SK-N-SH (cell line): ENCODE measurements around the gene C22orf42. TPM values are rescaled to one million over a fixed set of nuclear protein-coding genes. Genes with fewer than 3 reads are reported as not detected.

Experiments used
- CTCF ChIA-PET: fragments of 300-600, 350-600 bp; formaldehyde crosslinking; extraction: SDS; loops from one replicate; lab custom pipeline; 2021; lab: Yijun Ruan, JAX
- POLR2A ChIA-PET: fragments of 350-600 bp; sonication (Branson Sonifier 250); formaldehyde crosslinking; extraction: SDS; loops from one replicate; lab custom pipeline; 2020; ENCODE audit warnings: antibody characterized with exemption, inconsistent platforms; lab: Yijun Ruan, JAX
- DNase-seq: peaks from one replicate; pipeline ENCODE4 v3.0.0; 2012
- H2AFZ ChIP-seq: fragments of 200-600 bp; sonication (generic); 2 replicates; pipeline ENCODE4 v1.8.1; 2016; ENCODE audit warnings: antibody characterized with exemption, mild to moderate bottlenecking, low read depth
- H3F3A ChIP-seq: fragments of 200-600 bp; sonication (generic); replicated peaks from 2 replicates; pipeline ENCODE3; 2016; ENCODE audit warnings: antibody characterized with exemption, mild to moderate bottlenecking; ENCODE audit not compliant: insufficient read depth
- H3K27ac ChIP-seq, 2 experiments: fragments of 200-500 bp in 1 of 2; fragments of 200-600 bp in 1 of 2; sonication (Bioruptor generic) in 1 of 2; sonication (generic), shearing (Covaris generic) in 1 of 2; 2 replicates each; pipeline versions ENCODE4 v1.5.1 to v1.6.1; 2014 to 2016; ENCODE audit warnings: low read depth in 2 of 2, inconsistent platforms in 1 of 2, low read length in 1 of 2, mild to moderate bottlenecking in 1 of 2, mixed read lengths in 1 of 2
- H3K27me3 ChIP-seq: fragments of 200-600 bp; sonication (generic), shearing (Covaris generic); 2 replicates; pipeline ENCODE4 v1.6.1; 2016; ENCODE audit warnings: mixed run types; ENCODE audit not compliant: insufficient read depth
- H3K36me3 ChIP-seq, 2 experiments: fragments of 200-500 bp in 1 of 2; fragments of 200-600 bp in 1 of 2; sonication (Bioruptor generic) in 1 of 2; sonication (generic) in 1 of 2; replicated peaks in 1 of 2; 2 replicates each; pipeline versions ENCODE3 to v1.5.1; 2014 to 2016; ENCODE audit warnings: low read length in 1 of 2, mild to moderate bottlenecking in 1 of 2; ENCODE audit not compliant: insufficient read depth in 2 of 2, control insufficient read depth in 1 of 2
- H3K4me1 ChIP-seq, 2 experiments: fragments of 200-500 bp in 1 of 2; fragments of 200-600 bp in 1 of 2; sonication (Bioruptor generic) in 1 of 2; sonication (generic), shearing (Covaris generic) in 1 of 2; 2 replicates each; pipeline versions ENCODE4 v1.5.1 to v1.6.1; 2014 to 2016; ENCODE audit warnings: low read depth in 1 of 2, low read length in 1 of 2, mixed run types in 1 of 2; ENCODE audit not compliant: insufficient read depth in 2 of 2, control insufficient read depth in 1 of 2
- H3K4me2 ChIP-seq: fragments of 200-600 bp; sonication (generic), shearing (Covaris generic); 2 replicates; pipeline ENCODE4 v1.6.1; 2017; ENCODE audit warnings: mixed run types
- H3K4me3 ChIP-seq, 2 experiments: fragments of 200-500 bp in 1 of 2; fragments of 200-600 bp in 1 of 2; sonication (Bioruptor generic) in 1 of 2; sonication (generic), shearing (Covaris generic) in 1 of 2; 2 replicates each; pipeline versions ENCODE4 v1.5.1 to v1.8.1; 2014 to 2016; ENCODE audit warnings: low read depth in 2 of 2, inconsistent platforms in 1 of 2, low read length in 1 of 2, mild to moderate bottlenecking in 1 of 2, mixed read lengths in 1 of 2, moderate library complexity in 1 of 2
- H3K79me2 ChIP-seq: fragments of 200-600 bp; sonication (generic); 2 replicates; pipeline ENCODE4 v1.8.1; 2017; ENCODE audit warnings: mild to moderate bottlenecking; ENCODE audit not compliant: insufficient read depth
- H3K9ac ChIP-seq: fragments of 200-600 bp; sonication (generic); 2 replicates; pipeline ENCODE4 v1.6.1; 2017; ENCODE audit warnings: mixed run types
- H3K9me2 ChIP-seq: fragments of 200-600 bp; sonication (generic); 2 replicates; pipeline ENCODE4 v1.6.1; 2017; ENCODE audit warnings: mixed run types
- H3K9me3 ChIP-seq: fragments of 200-600 bp; sonication (generic); 2 replicates; pipeline ENCODE4 v1.6.1; 2017; ENCODE audit warnings: mixed run types, mild to moderate bottlenecking, moderate library complexity
- H4K20me1 ChIP-seq: fragments of 200-600 bp; sonication (generic); 2 replicates; pipeline ENCODE4 v1.6.1; 2017; ENCODE audit warnings: mild to moderate bottlenecking, mixed run types; ENCODE audit not compliant: insufficient read depth
- CTCF ChIP-seq: fragments of 200-600 bp; sonication (generic); IDR thresholded peaks from 2 replicates; pipeline ENCODE4 v1.6.1; 2017; ENCODE audit warnings: antibody characterized with exemption, mild to moderate bottlenecking, moderate library complexity
- ELF1 ChIP-seq: IDR thresholded peaks from 2 replicates; pipeline ENCODE4 v1.4.0; 2012
- EP300 ChIP-seq, 2 experiments: IDR thresholded peaks; 2 replicates each; pipeline versions ENCODE4 v1.4.0 to v1.6.1; 2012; ENCODE audit warnings: borderline replicate concordance in 1 of 2, low read depth in 1 of 2, low read length in 1 of 2
- EZH2phosphoT487 ChIP-seq: fragments of 200-600 bp; sonication (generic); IDR thresholded peaks from 2 replicates; pipeline ENCODE4 v1.6.1; 2017; ENCODE audit warnings: low read depth, mixed run types, mild to moderate bottlenecking, antibody characterized with exemption, moderate library complexity, borderline replicate concordance
- FOXJ3 ChIP-seq: sonication (generic); formaldehyde crosslinking; IDR thresholded peaks from 2 replicates; pipeline ENCODE4 v1.5.1; 2020; ENCODE audit warnings: mild to moderate bottlenecking, missing genetic modification reagents
- IRF3 ChIP-seq: fragments of 150-350 bp; IDR thresholded peaks from 2 replicates; pipeline ENCODE4 v1.6.1; 2016; ENCODE audit warnings: mild to moderate bottlenecking, low read depth, low read length
- MAX ChIP-seq: IDR thresholded peaks from 2 replicates; pipeline ENCODE4 v1.4.0; 2012; ENCODE audit warnings: low read depth
- MXI1 ChIP-seq: IDR thresholded peaks from 2 replicates; pipeline ENCODE4 v1.6.1; 2012; ENCODE audit warnings: mild to moderate bottlenecking, low read depth, low read length, improper control_type of control experiment
- NRF1 ChIP-seq: IDR thresholded peaks from 2 replicates; pipeline ENCODE4 v1.6.1; 2012; ENCODE audit warnings: low read depth, mild to moderate bottlenecking, low read length
- PBX3 ChIP-seq: IDR thresholded peaks from 2 replicates; pipeline ENCODE4; 2012
- POLR2AphosphoS5 ChIP-seq: IDR thresholded peaks from 2 replicates; pipeline ENCODE4 v1.6.1; 2012; ENCODE audit warnings: low read depth, low read length
- RAD21 ChIP-seq: IDR thresholded peaks from 2 replicates; pipeline ENCODE4 v1.6.1; 2012; ENCODE audit warnings: mild to moderate bottlenecking, low read length
- REST ChIP-seq: IDR thresholded peaks from 2 replicates; pipeline ENCODE4 v1.6.1; 2012; ENCODE audit warnings: mild to moderate bottlenecking, low read depth, low read length, moderate library complexity
- RXRA ChIP-seq: IDR thresholded peaks from 2 replicates; pipeline ENCODE4 v1.4.0; 2012; ENCODE audit warnings: low read depth, mild to moderate bottlenecking, borderline replicate concordance
- SIN3A ChIP-seq: IDR thresholded peaks from 2 replicates; pipeline ENCODE4 v1.6.1; 2012; ENCODE audit warnings: low read depth, mild to moderate bottlenecking, low read length, moderate library complexity, borderline replicate concordance
- SMC3 ChIP-seq: IDR thresholded peaks from 2 replicates; pipeline ENCODE4 v1.6.1; 2012; ENCODE audit warnings: low read depth, low read length, improper control_type of control experiment
- TAF1 ChIP-seq: IDR thresholded peaks from 2 replicates; pipeline ENCODE4 v1.6.1; 2012; ENCODE audit warnings: low read depth, mild to moderate bottlenecking, low read length, moderate library complexity, borderline replicate concordance
- TCF12 ChIP-seq: IDR thresholded peaks from 2 replicates; pipeline ENCODE4 v1.4.0; 2012
- TEAD4 ChIP-seq: IDR thresholded peaks from 2 replicates; pipeline ENCODE4 v1.4.0; 2012; ENCODE audit warnings: mild to moderate bottlenecking, borderline replicate concordance; ENCODE audit not compliant: insufficient read depth
- YY1 ChIP-seq: IDR thresholded peaks from 2 replicates; pipeline ENCODE4 v1.4.0; 2012; ENCODE audit warnings: low read depth, mild to moderate bottlenecking
- ZBTB33 ChIP-seq: IDR thresholded peaks from 2 replicates; pipeline ENCODE4 v1.4.0; 2012; ENCODE audit warnings: low read depth, borderline replicate concordance
- WGBS: methylation state at CpG from one replicate; pipeline ENCODE4 v1.1.6; 2017; ENCODE audit warnings: low lambda C conversion rate; 5-methylcytosine and 5-hydroxymethylcytosine counted together
- polyA plus RNA-seq, 3 experiments: library from polyadenylated mRNA; depleted of rRNA; stranded (reverse); fragments of >200 nt; gene quantifications; 2 replicates each; pipeline ENCODE4 v1.2.3, GENCODE V29; 2012

C22orf42 gene
- polyA plus RNA-seq, 1 of the 3 experiments (the other 2 are of a cell fraction): not detected

GRCh38 chr22:32206774-32207758 lies 48.0 kb upstream of the C22orf42 start:
- no peak overlapping the region for H3K27ac ChIP-seq
- CTCF ChIA-PET: interaction anchor here (1.4 to 2.6 kb wide), 2 partner anchors 32 to 34 kb away, joined by 3 to 6 read pairs; no protein-coding TSS in a partner anchor
- no peak for TF ChIP-seq ELF1
- no peak for TF ChIP-seq EZH2phosphoT487
- TF ChIP-seq MXI1: no peak
- TF ChIP-seq POLR2AphosphoS5: no peak
- no peak for TF ChIP-seq RXRA
- no peak for TF ChIP-seq EP300 (IDR thresholded peaks at IDR 0.05; ENCODE audit: borderline replicate concordance in 1 of 2, low read depth in 1 of 2, low read length in 1 of 2)
- no peak for TF ChIP-seq SIN3A
- no peak for TF ChIP-seq REST
- no peak for TF ChIP-seq FOXJ3 (CRISPR knock-in tag)
- no peak for TF ChIP-seq PBX3
- no peak for TF ChIP-seq NRF1
- TF ChIP-seq SMC3: peak; percentile 31
- no peak for TF ChIP-seq IRF3
- no peak for TF ChIP-seq TCF12
- no peak for TF ChIP-seq ZBTB33
- TF ChIP-seq TEAD4: no peak
- TF ChIP-seq YY1: no peak
- TF ChIP-seq RAD21: peak; percentile 38; the same call in 1 of the 2 replicates
- no peak for TF ChIP-seq MAX
- TF ChIP-seq TAF1: no peak
- TF ChIP-seq CTCF: peak; percentile 52
- TF ChIP-seq, all 33 proteins: peak for 3
- no peak overlapping the region for H3K9ac ChIP-seq
- no peaks in the 10 kb centered on the region for H3K79me2 ChIP-seq
- H3F3A ChIP-seq: peaks cover 4% of the 10 kb centered on the region
- no peak overlapping the region for H3K4me3 ChIP-seq
- H3K9me2 ChIP-seq: no peaks in the 10 kb centered on the region
- peaks cover 18% of the 10 kb centered on the region; the same call in 1 of the 2 replicates for H3K27me3 ChIP-seq
- H3K4me1 ChIP-seq: peaks cover 0 to 38% of the 10 kb centered on the region in 2 experiments; a peak in 1 of 4 replicates
- no peaks in the 10 kb centered on the region for H3K9me3 ChIP-seq
- POLR2A ChIA-PET: no interaction called here
- H4K20me1 ChIP-seq: no peaks in the 10 kb centered on the region
- 80% methylated on average over 19 of the region's 22 CpGs for WGBS
- no peak overlapping the region for H3K4me2 ChIP-seq
- DNase-seq: peak; percentile 32
- no peak overlapping the region for H2AFZ ChIP-seq
- H3K36me3 ChIP-seq: no peaks in the 10 kb centered on the region
